H1 (cell line): ENCODE results near the gene UBQLN3. TPM values are rescaled to one million over a fixed set of nuclear protein-coding genes. Genes with fewer than 3 reads are reported as not detected.

ENCODE experiments used
- CTCF ChIA-PET: fragments of 300-600 bp; sonication (Branson Sonifier 250); formaldehyde crosslinking; loops from one replicate; lab custom pipeline; 2021; ENCODE audit not compliant: partially characterized antibody; lab: Charles Lee
- POLR2A ChIA-PET: fragments of 300-600 bp; sonication (Branson Sonifier 250); formaldehyde crosslinking; loops from one replicate; lab custom pipeline; 2021; ENCODE audit warnings: inconsistent platforms; ENCODE audit not compliant: partially characterized antibody; lab: Charles Lee
- DNase-seq, 2 experiments: peaks; one replicate each; pipeline versions ENCODE4 v3.0.0 to v3.0.0-alpha.2; 2010 to 2022; ENCODE audit warnings: low spot score in 2 of 2, low read depth in 1 of 2, mixed read lengths in 1 of 2
- FAIRE-seq: peaks from 2 replicates; lab custom pipeline; 2011; peaks lifted over from hg19 to GRCh38; lab: Jason Lieb, UNC
- H2AFZ ChIP-seq: 2 replicates; pipeline ENCODE4 v1.8.1; 2012; ENCODE audit warnings: low read length, inconsistent platforms
- H2AK5ac ChIP-seq: 2 replicates; pipeline ENCODE4 v1.6.1; 2013; ENCODE audit warnings: low read depth, low read length
- H2BK120ac ChIP-seq: replicated peaks from 2 replicates; pipeline ENCODE3; 2013; ENCODE audit warnings: low read depth, low read length, inconsistent platforms
- H2BK12ac ChIP-seq: 2 replicates; pipeline ENCODE4 v1.6.1; 2013; ENCODE audit warnings: low read depth, low read length
- H2BK15ac ChIP-seq: 2 replicates; pipeline ENCODE4 v1.6.1; 2013; ENCODE audit warnings: low read length
- H2BK20ac ChIP-seq: 2 replicates; pipeline ENCODE4 v1.6.1; 2013; ENCODE audit warnings: low read length
- H2BK5ac ChIP-seq: 2 replicates; pipeline ENCODE4 v1.6.1; 2013; ENCODE audit warnings: low read depth, low read length
- H3K14ac ChIP-seq: 2 replicates; pipeline ENCODE4 v1.6.1; 2013; ENCODE audit warnings: inconsistent platforms; ENCODE audit not compliant: insufficient read length
- H3K18ac ChIP-seq: 2 replicates; pipeline ENCODE4 v1.6.1; 2013; ENCODE audit warnings: low read length; ENCODE audit errors: extremely low read depth
- H3K23ac ChIP-seq: 2 replicates; pipeline ENCODE4 v1.6.1; 2013; ENCODE audit warnings: inconsistent platforms; ENCODE audit not compliant: insufficient read length
- H3K23me2 ChIP-seq: 2 replicates; pipeline ENCODE4 v1.6.1; 2013; ENCODE audit warnings: low read depth, low read length
- H3K27ac ChIP-seq: 2 replicates; pipeline ENCODE4 v1.6.1; 2011; ENCODE audit warnings: low read depth, low read length, inconsistent platforms
- H3K27me3 ChIP-seq, 4 experiments: replicated peaks in 1 of 4; 1 replicate in 1 of 4; 2 replicates in 3 of 4; pipeline versions ENCODE4 v1.6.1 to v1.8.1; 2011 to 2013; ENCODE audit warnings: low read length in 3 of 4, mild to moderate bottlenecking in 3 of 4, inconsistent platforms in 2 of 4, mixed read lengths in 2 of 4, moderate library complexity in 1 of 4; ENCODE audit not compliant: control insufficient read depth in 3 of 4, insufficient read depth in 3 of 4; ENCODE audit errors: extremely low read depth in 1 of 4
- H3K36me3 ChIP-seq, 4 experiments: 2 replicates each; pipeline versions ENCODE4 v1.6.1 to v1.8.1; 2011 to 2013; ENCODE audit warnings: mild to moderate bottlenecking in 4 of 4, low read length in 3 of 4, moderate library complexity in 2 of 4, control low read depth in 1 of 4, inconsistent platforms in 1 of 4; ENCODE audit not compliant: insufficient read depth in 4 of 4, control insufficient read depth in 2 of 4
- H3K4ac ChIP-seq: replicated peaks from 2 replicates; pipeline ENCODE3; 2013; ENCODE audit warnings: low read length, low read depth, mixed read lengths, inconsistent platforms; ENCODE audit not compliant: insufficient read length
- H3K4me1 ChIP-seq, 4 experiments: replicated peaks in 1 of 4; 1 replicate in 1 of 4; 2 replicates in 3 of 4; pipeline versions ENCODE4 v1.6.1 to v1.8.1; 2011 to 2013; ENCODE audit warnings: low read length in 3 of 4, inconsistent platforms in 2 of 4, mixed read lengths in 1 of 4; ENCODE audit not compliant: insufficient read depth in 4 of 4, control insufficient read depth in 3 of 4
- H3K4me2 ChIP-seq, 2 experiments: 2 replicates each; pipeline versions ENCODE4 v1.6.1 to v1.8.1; 2011 to 2013; ENCODE audit warnings: low read depth in 2 of 2, low read length in 2 of 2, control low read depth in 1 of 2, inconsistent platforms in 1 of 2, mild to moderate bottlenecking in 1 of 2; ENCODE audit not compliant: insufficient read depth in 1 of 2
- H3K4me3 ChIP-seq, 4 experiments: fragments of 200-600, 300-600 bp in 1 of 4; sonication (generic), shearing (Covaris generic), sonication (Bioruptor Twin) in 1 of 4; 2 replicates each; pipeline versions ENCODE4 v1.5.1 to v1.8.1; 2011 to 2016; ENCODE audit warnings: low read length in 4 of 4, low read depth in 3 of 4, control low read depth in 2 of 4, inconsistent platforms in 2 of 4, mild to moderate bottlenecking in 2 of 4, mixed read lengths in 1 of 4, moderate library complexity in 1 of 4; ENCODE audit not compliant: insufficient read depth in 2 of 4; ENCODE audit errors: extremely low read depth in 1 of 4
- H3K56ac ChIP-seq: replicated peaks from 2 replicates; pipeline ENCODE3; 2013; ENCODE audit warnings: low read depth, mild to moderate bottlenecking, mixed read lengths, low read length, inconsistent platforms; ENCODE audit not compliant: insufficient read length
- H3K79me1 ChIP-seq: 2 replicates; pipeline ENCODE4 v1.6.1; 2013; ENCODE audit warnings: low read depth, low read length, control low read depth
- H3K79me2 ChIP-seq, 2 experiments: 2 replicates each; pipeline versions ENCODE4 v1.6.1 to v1.8.1; 2012 to 2013; ENCODE audit warnings: low read length in 2 of 2, mild to moderate bottlenecking in 2 of 2, inconsistent platforms in 1 of 2; ENCODE audit not compliant: insufficient read depth in 2 of 2, control insufficient read depth in 1 of 2
- H3K9ac ChIP-seq, 4 experiments: replicated peaks in 1 of 4; 1 replicate in 1 of 4; 2 replicates in 3 of 4; pipeline versions ENCODE4 v1.6.1 to v1.8.1; 2011 to 2013; ENCODE audit warnings: low read depth in 3 of 4, low read length in 3 of 4, control low read depth in 2 of 4, mild to moderate bottlenecking in 2 of 4, moderate library complexity in 2 of 4, inconsistent platforms in 1 of 4; ENCODE audit errors: extremely low read depth in 1 of 4
- H3K9me3 ChIP-seq, 2 experiments: 2 replicates each; pipeline versions ENCODE4 v1.6.1 to v1.8.1; 2012 to 2013; ENCODE audit warnings: mild to moderate bottlenecking in 2 of 2, moderate library complexity in 2 of 2, control low read depth in 1 of 2, inconsistent platforms in 1 of 2, low read depth in 1 of 2, low read length in 1 of 2, mixed read lengths in 1 of 2; ENCODE audit not compliant: insufficient read depth in 2 of 2
- H4K20me1 ChIP-seq, 2 experiments: replicated peaks in 1 of 2; 2 replicates each; pipeline versions ENCODE3 to v1.8.1; 2011 to 2013; ENCODE audit warnings: inconsistent platforms in 2 of 2, low read length in 2 of 2, mild to moderate bottlenecking in 1 of 2; ENCODE audit not compliant: insufficient read depth in 2 of 2, control insufficient read depth in 1 of 2
- H4K5ac ChIP-seq: 2 replicates; pipeline ENCODE4 v1.6.1; 2013; ENCODE audit warnings: low read length, low read depth, mixed read lengths, inconsistent platforms; ENCODE audit not compliant: insufficient read length
- H4K8ac ChIP-seq: 2 replicates; pipeline ENCODE4 v1.8.0; 2013; ENCODE audit warnings: mild to moderate bottlenecking, moderate library complexity, low read length, inconsistent platforms; ENCODE audit not compliant: insufficient read depth; ENCODE audit errors: extremely low read depth
- H4K91ac ChIP-seq: replicated peaks from 2 replicates; pipeline ENCODE3; 2013; ENCODE audit warnings: low read length, mixed read lengths, inconsistent platforms; ENCODE audit not compliant: insufficient read length
- KDM4A ChIP-seq: IDR thresholded peaks from one replicate; pipeline ENCODE4 v1.7.1; 2012; ENCODE audit warnings: low read depth, mild to moderate bottlenecking, moderate library complexity, low read length, inconsistent platforms; ENCODE audit not compliant: severe bottlenecking
- RBBP5 ChIP-seq: IDR thresholded peaks from 2 replicates; pipeline ENCODE4 v1.7.1; 2012; ENCODE audit warnings: low read depth, mild to moderate bottlenecking, inconsistent platforms, low read length, moderate library complexity, borderline replicate concordance
- WGBS, 2 experiments: shearing (Covaris generic) in 1 of 2; methylation state at CpG; one replicate each; pipeline versions ENCODE4 v1.1.6 to v1.1.7; 2013 to 2015; ENCODE audit warnings: low lambda C conversion rate in 2 of 2, mixed read lengths in 2 of 2, inconsistent platforms in 1 of 2, low coverage in 1 of 2, missing lambda C conversion rate in 1 of 2; ENCODE audit not compliant: insufficient replicate concordance in 2 of 2, insufficient coverage in 1 of 2, insufficient read length in 1 of 2; ENCODE audit errors: extremely low coverage in 1 of 2, missing lambda C conversion rate in 1 of 2; 5-methylcytosine and 5-hydroxymethylcytosine counted together
- polyA plus RNA-seq, 7 experiments: library from polyadenylated mRNA; depleted of rRNA in 3 of 7; stranded (reverse) in 5 of 7; unstranded in 2 of 7; fragments of >200 nt in 5 of 7; fragments of 200-250 nt in 2 of 7; gene quantifications; 1 replicate in 5 of 7; 2 replicates in 1 of 7; 4 replicates in 1 of 7; pipeline versions ENCODE4 v1.2.1 to v1.2.3, GENCODE V29; 2011 to 2013; ENCODE audit warnings: missing spikeins in 2 of 7, mixed read lengths in 2 of 7
- total RNA-seq: library from RNA; stranded (reverse); fragmentation: NEBNext Ultra II Directional; extraction: Animal tissue kit (Norgen Biotek cat#: 25700); gene quantifications from 2 replicates; pipeline ENCODE4 v1.2.1, GENCODE V29; 2021

UBQLN3 gene
- total and polyA plus RNA-seq, 2 of the 8 experiments (the other 6 are each of a cell fraction or from before 2014, with no cell fraction given), result not detected

- H3K9me3 ChIP-seq, result no peaks in the 10 kb centered on the region
- ChIA-PET CTCF (no interaction called here), POLR2A (no interaction called here)
- WGBS, 2 experiments, result 94% methylated on average over 6 of the region's 6 CpGs; no CpG with 5 or more reads in 1 of the 2 experiments
- no peak overlapping the region for H2BK5ac ChIP-seq
- DNase-seq, result no peak
- no peaks in the 10 kb centered on the region for H3K36me3 ChIP-seq
- no peak overlapping the region for H2BK15ac ChIP-seq
- no peaks in the 10 kb centered on the region for H3K23me2 ChIP-seq
- no peaks in the 10 kb centered on the region for H4K20me1 ChIP-seq
- no peak overlapping the region for H3K4ac ChIP-seq
- no peak overlapping the region for H4K8ac ChIP-seq
- no peak for TF ChIP-seq KDM4A
- TF ChIP-seq RBBP5, result no peak
- no peak overlapping the region for H3K4me3 ChIP-seq
- no peak overlapping the region for H3K23ac ChIP-seq
- H3K56ac ChIP-seq, result no peak overlapping the region
- no peak overlapping the region for H3K18ac ChIP-seq
- H2AFZ ChIP-seq, result no peak overlapping the region
- no peaks in the 10 kb centered on the region for H3K79me1 ChIP-seq
- no peak overlapping the region for H3K9ac ChIP-seq
- no peak for FAIRE-seq
- no peaks in the 10 kb centered on the region for H3K27me3 ChIP-seq
- H3K79me2 ChIP-seq, result no peaks in the 10 kb centered on the region
- H3K4me1 ChIP-seq, result no peaks in the 10 kb centered on the region
- no peak overlapping the region for H4K5ac ChIP-seq
- H3K4me2 ChIP-seq, result no peak overlapping the region
- H2BK120ac ChIP-seq, result no peak overlapping the region
- no peak overlapping the region for H3K27ac ChIP-seq
- H2AK5ac ChIP-seq, result no peak overlapping the region
- H3K14ac ChIP-seq, result no peak overlapping the region
- H2BK20ac ChIP-seq, result no peak overlapping the region
- no peak overlapping the region for H4K91ac ChIP-seq
- no peak overlapping the region for H2BK12ac ChIP-seq
These were observed 9.4 kb downstream of the UBQLN3 start for GRCh38 chr11:5500393-5500801.
